ENCODE results near the gene STK39.

GRCh38 chr2:168222088-168222487, 25.3 kb downstream of the STK39 start:
- TF ChIP-seq CTCF (IDR thresholded peaks at IDR 0.05) = no peak
- no peak for TF ChIP-seq POLR2A (IDR thresholded peaks at IDR 0.05)
- no peak for TF ChIP-seq POLR2AphosphoS5 (IDR thresholded peaks at IDR 0.05)
